Esophagus muscularis mucosa (tissue), 4 donors: Measurements from ENCODE around the gene CYTL1. TPM values are rescaled to one million over a fixed set of nuclear protein-coding genes. Genes with fewer than 3 reads are reported as not detected.

Experiments
- DNase-seq: peaks from one replicate; pipeline ENCODE4 v3.0.0-alpha.2; 2017; ENCODE audit errors: extremely low spot score
- H3K27ac ChIP-seq, 4 donors: fragments of 200-600 bp; sonication (generic); replicated peaks in 1 of 4; 1 replicate in 3 of 4; 2 replicates in 1 of 4; pipeline ENCODE4 v1.5.1; 2016 to 2019; ENCODE audit warnings: mild to moderate bottlenecking in 1 of 4
- H3K27me3 ChIP-seq, 4 donors: fragments of 200-600 bp; sonication (generic); one replicate each; pipeline versions ENCODE4 v1.5.1 to v1.6.0; 2016 to 2019
- H3K36me3 ChIP-seq, 4 donors: fragments of 200-600 bp; sonication (generic); one replicate each; pipeline ENCODE4 v1.5.1; 2016 to 2019
- H3K4me1 ChIP-seq, 4 donors: fragments of 200-600 bp; sonication (generic); one replicate each; pipeline ENCODE4 v1.5.1; 2016 to 2019
- H3K4me3 ChIP-seq, 4 donors: fragments of 200-600 bp; sonication (generic); 1 replicate in 2 of 4; 2 replicates in 2 of 4; pipeline ENCODE4 v1.5.1; 2016 to 2019; ENCODE audit warnings: mild to moderate bottlenecking in 4 of 4, moderate library complexity in 1 of 4
- H3K9me3 ChIP-seq, 4 donors: fragments of 200-600 bp; sonication (generic); 1 replicate in 3 of 4; 2 replicates in 1 of 4; pipeline ENCODE4 v1.5.1; 2016 to 2019
- EP300 ChIP-seq: sonication (generic); formaldehyde crosslinking; IDR thresholded peaks from one replicate; pipeline ENCODE4 v1.6.1; 2017; ENCODE audit warnings: antibody characterized with exemption
- POLR2A ChIP-seq: fragments of 450-650 bp; IDR thresholded peaks from one replicate; pipeline ENCODE4 v1.6.1; 2017; ENCODE audit warnings: antibody characterized with exemption, moderate library complexity, mild to moderate bottlenecking, low read depth
- POLR2AphosphoS5 ChIP-seq, 2 donors: sonication (generic); formaldehyde crosslinking; IDR thresholded peaks; one replicate each; pipeline ENCODE4 v1.6.1; 2017; ENCODE audit warnings: antibody characterized with exemption in 2 of 2
- WGBS: methylation state at CpG from one replicate; pipeline ENCODE4 v1.1.5; 2018; 5-methylcytosine and 5-hydroxymethylcytosine counted together
- intact Hi-C: fragments of 100-400 bp; cut with DNase I; formaldehyde crosslinking; loops from one replicate; pipeline ENCODE4 v1.15.1; 2023
- total RNA-seq, 4 donors: library from RNA; depleted of rRNA; stranded (reverse); fragments of >200 nt; gene quantifications; one replicate each; pipeline versions ENCODE4 v1.1.0 to v1.2.1, GENCODE V29; 2016
- TF ChIP-seq, protein P1 (sequence below), 3 experiments: fragments of 200-600 bp in 2 of 3; fragments of 450-650 bp in 1 of 3; sonication (generic) in 2 of 3; IDR thresholded peaks; one replicate each; pipeline ENCODE4 v1.5.1; 2017 to 2019; ENCODE audit warnings: antibody characterized with exemption in 3 of 3, mild to moderate bottlenecking in 2 of 3, moderate library complexity in 1 of 3

The CYTL1 gene
- total RNA-seq, 4 donors from 2014 or later, result 1.2 to 2.3 (median 2.0) TPM

DNA sequence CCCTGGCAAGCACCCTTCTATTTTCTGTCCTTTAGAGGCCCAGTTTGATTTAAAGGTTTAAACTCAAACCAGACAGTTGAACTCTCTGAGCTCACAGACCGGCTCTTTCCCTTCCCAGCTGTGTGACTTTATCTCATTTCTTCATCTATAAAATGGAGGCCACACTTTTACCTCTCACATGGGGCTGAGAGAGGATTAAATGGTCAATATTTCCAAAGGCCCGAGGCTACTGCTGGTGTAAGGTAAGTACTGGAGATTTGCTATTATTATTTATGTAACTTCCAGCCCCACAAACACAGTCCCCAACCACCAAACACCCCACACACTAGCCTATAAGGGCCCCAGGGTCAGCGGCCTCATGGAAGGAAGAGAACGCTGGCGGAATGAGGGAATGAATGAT is 13.6 kb upstream of the CYTL1 start:
- H3K4me3 ChIP-seq, result no peak overlapping the region
- intact Hi-C loops, result no loop called here
- H3K9me3 ChIP-seq, result no peaks in the 10 kb centered on the region
- no peaks in the 10 kb centered on the region for H3K36me3 ChIP-seq
- WGBS, result 73% methylated on average over 5 of the region's 5 CpGs
- H3K4me1 ChIP-seq, result peaks cover 22 to 41% (median 35%) of the 10 kb centered on the region in 4 donors
- H3K27ac ChIP-seq, result peak overlapping the region; percentile 36 to 56 (median 47)
- TF ChIP-seq POLR2AphosphoS5 (IDR thresholded peaks at IDR 0.05) (no peak), EP300 (no peak), POLR2A (no peak)
- TF ChIP-seq, protein P1, sequence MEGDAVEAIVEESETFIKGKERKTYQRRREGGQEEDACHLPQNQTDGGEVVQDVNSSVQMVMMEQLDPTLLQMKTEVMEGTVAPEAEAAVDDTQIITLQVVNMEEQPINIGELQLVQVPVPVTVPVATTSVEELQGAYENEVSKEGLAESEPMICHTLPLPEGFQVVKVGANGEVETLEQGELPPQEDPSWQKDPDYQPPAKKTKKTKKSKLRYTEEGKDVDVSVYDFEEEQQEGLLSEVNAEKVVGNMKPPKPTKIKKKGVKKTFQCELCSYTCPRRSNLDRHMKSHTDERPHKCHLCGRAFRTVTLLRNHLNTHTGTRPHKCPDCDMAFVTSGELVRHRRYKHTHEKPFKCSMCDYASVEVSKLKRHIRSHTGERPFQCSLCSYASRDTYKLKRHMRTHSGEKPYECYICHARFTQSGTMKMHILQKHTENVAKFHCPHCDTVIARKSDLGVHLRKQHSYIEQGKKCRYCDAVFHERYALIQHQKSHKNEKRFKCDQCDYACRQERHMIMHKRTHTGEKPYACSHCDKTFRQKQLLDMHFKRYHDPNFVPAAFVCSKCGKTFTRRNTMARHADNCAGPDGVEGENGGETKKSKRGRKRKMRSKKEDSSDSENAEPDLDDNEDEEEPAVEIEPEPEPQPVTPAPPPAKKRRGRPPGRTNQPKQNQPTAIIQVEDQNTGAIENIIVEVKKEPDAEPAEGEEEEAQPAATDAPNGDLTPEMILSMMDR (IDR thresholded peaks at IDR 0.05), result no peak
- no peak for DNase-seq
- no peaks in the 10 kb centered on the region for H3K27me3 ChIP-seq

DNA sequence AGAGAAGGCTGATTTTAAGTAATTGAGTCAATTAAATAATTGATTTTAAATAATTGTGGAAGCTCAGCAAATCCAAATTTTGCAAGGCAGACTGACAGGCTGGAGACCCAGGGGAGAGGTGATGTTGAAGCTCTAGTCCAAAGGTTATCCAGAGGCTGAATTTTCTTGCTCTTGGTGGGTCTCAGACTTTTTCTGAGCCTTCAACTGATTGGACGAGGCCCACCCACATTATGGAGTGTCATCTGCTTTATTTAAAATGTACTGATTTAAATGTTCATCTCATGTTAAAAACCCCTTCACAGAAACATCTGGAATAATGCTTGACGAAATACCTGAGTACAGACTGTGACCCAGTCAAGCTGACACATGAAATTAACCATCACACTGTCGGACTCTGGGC is 11.7 kb upstream of the CYTL1 start:
- no peaks in the 10 kb centered on the region for H3K27me3 ChIP-seq
- no peaks in the 10 kb centered on the region for H3K36me3 ChIP-seq
- H3K9me3 ChIP-seq, result no peaks in the 10 kb centered on the region
- no peak for DNase-seq
- intact Hi-C loops, result no loop called here
- 89% methylated on average over 3 of the region's 3 CpGs for WGBS
- no peak overlapping the region for H3K4me3 ChIP-seq
- no peak overlapping the region for H3K27ac ChIP-seq
- TF ChIP-seq POLR2AphosphoS5 (IDR thresholded peaks at IDR 0.05), result no peak
- no peak for TF ChIP-seq POLR2A
- TF ChIP-seq EP300, result no peak
- TF ChIP-seq, protein P1 (IDR thresholded peaks at IDR 0.05), result no peak
- peaks cover 22 to 31% (median 27%) of the 10 kb centered on the region in 4 donors for H3K4me1 ChIP-seq

DNA sequence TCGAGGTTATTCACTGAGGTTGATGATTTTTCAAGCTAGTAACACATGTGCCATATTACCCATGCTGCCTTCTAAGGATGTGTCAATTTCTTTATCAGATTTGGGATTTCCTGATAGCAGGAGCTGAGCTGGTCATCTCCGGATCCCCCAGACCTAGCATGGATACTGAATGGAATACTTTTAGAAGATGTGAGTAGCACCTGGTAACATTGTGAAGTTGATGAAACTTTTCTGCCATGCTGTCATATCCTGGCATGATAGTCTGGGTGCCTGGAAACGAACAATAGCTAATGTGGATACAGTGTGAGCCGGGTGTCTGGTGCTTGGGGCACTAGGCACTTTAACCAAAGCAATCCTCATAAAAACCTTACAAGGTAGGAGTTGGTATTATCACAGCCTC is 11.0 kb upstream of the CYTL1 start:
- 82% methylated on average over 4 of the region's 4 CpGs for WGBS
- H3K4me1 ChIP-seq, result peaks cover 22 to 28% (median 24%) of the 10 kb centered on the region in 4 donors
- no peak overlapping the region for H3K27ac ChIP-seq
- no peaks in the 10 kb centered on the region for H3K9me3 ChIP-seq
- intact Hi-C loops, result no loop called here
- no peak overlapping the region for H3K4me3 ChIP-seq
- no peak for TF ChIP-seq POLR2AphosphoS5 (IDR thresholded peaks at IDR 0.05)
- TF ChIP-seq EP300, result no peak
- TF ChIP-seq, protein P1 (IDR thresholded peaks at IDR 0.05), result no peak
- no peak for TF ChIP-seq POLR2A
- DNase-seq, result no peak
- no peaks in the 10 kb centered on the region for H3K27me3 ChIP-seq
- no peaks in the 10 kb centered on the region for H3K36me3 ChIP-seq

DNA sequence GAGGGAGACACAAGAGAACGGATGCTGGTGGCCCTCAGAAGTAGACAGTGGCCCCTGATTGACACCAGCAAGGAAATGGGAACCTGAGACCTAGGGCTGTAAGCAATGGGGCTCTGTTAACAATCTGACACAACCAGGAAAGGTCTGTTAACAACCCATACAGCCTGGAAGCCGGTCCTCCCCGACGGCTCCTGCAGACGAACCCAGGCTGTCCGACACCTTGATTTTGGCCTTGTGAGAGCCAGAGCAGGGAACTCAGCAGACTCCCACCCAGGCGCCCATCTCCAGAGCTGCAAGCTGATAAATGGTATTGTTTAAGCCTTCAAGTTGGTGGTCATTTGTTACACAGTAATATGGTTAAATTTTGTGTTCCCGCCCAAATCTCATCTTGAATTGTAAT is 10.2 kb upstream of the CYTL1 start:
- no peaks in the 10 kb centered on the region for H3K36me3 ChIP-seq
- no peak overlapping the region for H3K27ac ChIP-seq
- no peaks in the 10 kb centered on the region for H3K27me3 ChIP-seq
- no peaks in the 10 kb centered on the region for H3K9me3 ChIP-seq
- no peak for DNase-seq
- no peak overlapping the region for H3K4me3 ChIP-seq
- TF ChIP-seq POLR2A (no peak), POLR2AphosphoS5 (IDR thresholded peaks at IDR 0.05) (no peak), EP300 (no peak)
- TF ChIP-seq, protein P1 (IDR thresholded peaks at IDR 0.05), result no peak
- 83% methylated on average over 8 of the region's 8 CpGs for WGBS
- peaks cover 15 to 20% (median 17%) of the 10 kb centered on the region in 4 donors for H3K4me1 ChIP-seq
- intact Hi-C loops, result no loop called here

DNA sequence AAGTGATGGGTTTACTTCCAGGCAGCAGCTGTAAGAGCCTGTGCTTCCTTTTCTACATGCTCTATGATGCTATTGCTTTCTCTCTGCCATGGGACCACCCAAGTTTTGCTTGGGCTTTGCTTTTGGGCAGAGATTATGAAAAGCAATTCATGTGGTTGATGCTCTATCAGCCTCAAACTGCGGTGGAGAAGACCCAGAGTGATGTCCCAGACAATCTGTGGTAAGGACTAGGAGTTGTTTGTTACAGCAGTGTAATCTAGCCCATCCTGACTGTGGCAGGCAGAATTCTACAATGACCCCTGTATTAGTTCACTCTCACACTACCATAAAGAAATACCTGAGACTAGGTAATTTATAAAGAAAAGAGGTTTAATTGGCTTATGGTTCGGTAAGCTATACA is 9.2 kb upstream of the CYTL1 start:
- WGBS, result 100% methylated on average over 2 of the region's 2 CpGs
- H3K4me3 ChIP-seq, result no peak overlapping the region
- no peaks in the 10 kb centered on the region for H3K36me3 ChIP-seq
- TF ChIP-seq, protein P1 (IDR thresholded peaks at IDR 0.05), result no peak
- TF ChIP-seq POLR2AphosphoS5 (IDR thresholded peaks at IDR 0.05) (no peak), EP300 (no peak), POLR2A (no peak)
- no peaks in the 10 kb centered on the region for H3K27me3 ChIP-seq
- no peak overlapping the region for H3K27ac ChIP-seq
- H3K4me1 ChIP-seq, result peaks cover 5 to 10% (median 7%) of the 10 kb centered on the region in 4 donors
- no peak for DNase-seq
- no peaks in the 10 kb centered on the region for H3K9me3 ChIP-seq
- intact Hi-C loops, result no loop called here
